ENCODE measurements around the gene RUSC1. TPM values are rescaled to one million over a fixed set of nuclear protein-coding genes. Genes with fewer than 3 reads are reported as not detected.

The RUSC1 gene, protein sequence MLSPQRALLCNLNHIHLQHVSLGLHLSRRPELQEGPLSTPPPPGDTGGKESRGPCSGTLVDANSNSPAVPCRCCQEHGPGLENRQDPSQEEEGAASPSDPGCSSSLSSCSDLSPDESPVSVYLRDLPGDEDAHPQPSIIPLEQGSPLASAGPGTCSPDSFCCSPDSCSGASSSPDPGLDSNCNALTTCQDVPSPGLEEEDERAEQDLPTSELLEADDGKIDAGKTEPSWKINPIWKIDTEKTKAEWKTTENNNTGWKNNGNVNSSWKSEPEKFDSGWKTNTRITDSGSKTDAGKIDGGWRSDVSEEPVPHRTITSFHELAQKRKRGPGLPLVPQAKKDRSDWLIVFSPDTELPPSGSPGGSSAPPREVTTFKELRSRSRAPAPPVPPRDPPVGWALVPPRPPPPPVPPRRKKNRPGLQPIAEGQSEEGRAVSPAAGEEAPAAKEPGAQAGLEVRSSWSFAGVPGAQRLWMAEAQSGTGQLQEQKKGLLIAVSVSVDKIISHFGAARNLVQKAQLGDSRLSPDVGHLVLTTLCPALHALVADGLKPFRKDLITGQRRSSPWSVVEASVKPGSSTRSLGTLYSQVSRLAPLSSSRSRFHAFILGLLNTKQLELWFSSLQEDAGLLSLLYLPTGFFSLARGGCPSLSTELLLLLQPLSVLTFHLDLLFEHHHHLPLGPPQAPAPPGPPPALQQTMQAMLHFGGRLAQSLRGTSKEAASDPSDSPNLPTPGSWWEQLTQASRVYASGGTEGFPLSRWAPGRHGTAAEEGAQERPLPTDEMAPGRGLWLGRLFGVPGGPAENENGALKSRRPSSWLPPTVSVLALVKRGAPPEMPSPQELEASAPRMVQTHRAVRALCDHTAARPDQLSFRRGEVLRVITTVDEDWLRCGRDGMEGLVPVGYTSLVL
- total RNA-seq, result 10 to 100 TPM; 13.8 to 49.1 (median 35.9) TPM

- Histone ChIP-seq H3K4me1 (peaks cover 8 to 17% of the 10 kb centered on the region in 2 donors), H3K27ac (peak within 1 kb of the TSS; percentile 97 to 99), H3K27me3 (no peaks in the 10 kb centered on the region), H3K36me3 (no peaks in the 10 kb centered on the region), H3K9me3 (no peaks in the 10 kb centered on the region), H3K4me3 (peak within 1 kb of the TSS; percentile 47 to 72)
- TF ChIP-seq CTCF (IDR thresholded peaks at IDR 0.05), result peak in 1 of 4 experiments; percentile 22
- TF ChIP-seq POLR2A (IDR thresholded peaks at IDR 0.05), result peak in 1 of 2 donors; percentile 60
- peak; percentile 80 to 84 for DNase-seq
- intact Hi-C loops (cut with DNase I; ENCODE audit: low total_unique reads), result loop anchor here (5.0 kb wide), 1 partner anchor 44 kb away; the partner anchor contains the start of gene HCN3
Observed at GRCh38 chr1:155320661-155321617, at the start of gene RUSC1. Gene RUSC1 (plus strand): TSS chr1:155320894. CDS start chr1:155321774, 880 bp downstream.

GRCh38 chr1:155272466-155273342, 48.0 kb upstream of the RUSC1 start:
- DNase-seq, result peak in 1 of 2 donors; percentile 26
- H3K9me3 ChIP-seq, result no peaks in the 10 kb centered on the region
- TF ChIP-seq POLR2A (IDR thresholded peaks at IDR 0.05), result no peak
- H3K27me3 ChIP-seq, result no peaks in the 10 kb centered on the region
- peak overlapping the region; percentile 65 to 90 for H3K4me3 ChIP-seq
- H3K27ac ChIP-seq, result peak overlapping the region; percentile 85 to 97
- H3K36me3 ChIP-seq, result no peaks in the 10 kb centered on the region
- H3K4me1 ChIP-seq, result peaks cover 3 to 7% of the 10 kb centered on the region in 2 donors
- intact Hi-C loops (cut with DNase I; ENCODE audit: low total_unique reads), result no loop called here

- H3K9me3 ChIP-seq, result no peaks in the 10 kb centered on the region
- H3K4me1 ChIP-seq, result peaks cover 7 to 10% of the 10 kb centered on the region in 2 donors
- no peaks in the 10 kb centered on the region for H3K27me3 ChIP-seq
- peak within 1 kb of the TSS; percentile 85 to 97 for H3K27ac ChIP-seq
- peak; percentile 91 to 96 for DNase-seq
- H3K36me3 ChIP-seq, result no peaks in the 10 kb centered on the region
- peak within 1 kb of the TSS; percentile 65 to 90 for H3K4me3 ChIP-seq
- intact Hi-C loops (cut with DNase I; ENCODE audit: low total_unique reads), result no loop called here
- peak in 1 of 4 experiments; percentile 7 for TF ChIP-seq CTCF (IDR thresholded peaks at IDR 0.05)
- peak; percentile 57 to 89 for TF ChIP-seq POLR2A (IDR thresholded peaks at IDR 0.05)
Observed at GRCh38 chr1:155273343-155274245, 47.1 kb upstream of the RUSC1 start, which contains the start of gene CLK2. Gene CLK2 (minus strand): TSS chr1:155273504. CDS start chr1:155270977, 2,527 bp downstream.

Data from uterus (tissue), 4 donors.